ENCODE data around the gene TRAF3IP3. TPM values are rescaled to one million over a fixed set of nuclear protein-coding genes. Genes with fewer than 3 reads are reported as not detected.

Gene TRAF3IP3
- total RNA-seq, 1 experiment from 2014 or later = not detected

GRCh38 chr1:209717818-209718217 is 38.0 kb upstream of the TRAF3IP3 start:
- H2BK5ac ChIP-seq (ENCODE audit: insufficient read length, low read length) = no peak overlapping the region
- H3K27ac ChIP-seq (ENCODE audit: insufficient read length, low read depth, low read length) = no peak overlapping the region
- Mint-ChIP-seq H3K27me3 (ENCODE audit: low read depth) (peaks cover 9% of the 10 kb centered on the region), H3K27ac (no peak overlapping the region), H3K9me3 (no peaks in the 10 kb centered on the region), H3K4me1 (no peaks in the 10 kb centered on the region), H3K36me3 (ENCODE audit: insufficient read depth in 1 of 3, low read depth in 3 of 3) (no peaks in the 10 kb centered on the region), H3K4me3 (no peak overlapping the region)
- H3K14ac ChIP-seq (ENCODE audit: insufficient read depth, low read length) = no peak overlapping the region
- H3K4me1 ChIP-seq (ENCODE audit: insufficient read depth, low read length) = no peaks in the 10 kb centered on the region
- H3T11ph ChIP-seq (ENCODE audit: low read length) = no peak overlapping the region
- H3K4me2 ChIP-seq (ENCODE audit: insufficient read depth, insufficient read length, low read length) = no peak overlapping the region
- no peak for TF ChIP-seq CTCF (conservative IDR thresholded peaks at IDR 0.05)
- H2AK5ac ChIP-seq (ENCODE audit: insufficient read length, low read length) = no peak overlapping the region
- H3K9ac ChIP-seq (ENCODE audit: extremely low read depth, insufficient read length, low read length) = no peak overlapping the region
- no peak overlapping the region for H4K91ac ChIP-seq (ENCODE audit: insufficient read length, low read depth, low read length)
- no peak overlapping the region for H2BK20ac ChIP-seq (ENCODE audit: low read depth, low read length, poor library complexity, severe bottlenecking)
- no peak overlapping the region for H3K4ac ChIP-seq (ENCODE audit: low read depth, low read length)
- no peaks in the 10 kb centered on the region for H3K23me2 ChIP-seq (ENCODE audit: insufficient read length, low read depth, low read length, poor library complexity, severe bottlenecking)
- no peak overlapping the region for H2AFZ ChIP-seq (ENCODE audit: low read length)
- no peaks in the 10 kb centered on the region for H3K79me1 ChIP-seq (ENCODE audit: insufficient read depth, low read depth, low read length, poor library complexity, severe bottlenecking)
- H4K20me1 ChIP-seq (ENCODE audit: control insufficient read depth, insufficient read depth, insufficient read length) = no peaks in the 10 kb centered on the region
- DNase-seq = no peak
- no peak overlapping the region for H3K56ac ChIP-seq (ENCODE audit: insufficient read length, low read depth, low read length)
- H3K27me3 ChIP-seq (ENCODE audit: insufficient read depth, low read length) = no peaks in the 10 kb centered on the region
- H3K23ac ChIP-seq (ENCODE audit: insufficient read length, low read depth, low read length) = no peak overlapping the region
- no peak overlapping the region for H4K8ac ChIP-seq (replicated peaks; ENCODE audit: insufficient read length, low read depth, low read length)
- H2BK12ac ChIP-seq (ENCODE audit: insufficient read length, low read depth, low read length) = no peak overlapping the region
- no peak overlapping the region for H2BK120ac ChIP-seq (ENCODE audit: low read depth, low read length, poor library complexity, severe bottlenecking)
- no peak overlapping the region for H2BK15ac ChIP-seq (ENCODE audit: low read depth, low read length)
- no peaks in the 10 kb centered on the region for H3K79me2 ChIP-seq (ENCODE audit: insufficient read depth, low read length)
- no peak overlapping the region for H3K18ac ChIP-seq (ENCODE audit: insufficient read length, low read depth, low read length)
- WGBS (ENCODE audit: extremely low coverage, insufficient read length, low lambda C conversion rate) = no CpG with 5 or more reads among the region's 2 CpGs
- H4K5ac ChIP-seq (ENCODE audit: insufficient read length, low read depth, low read length) = no peak overlapping the region
- H3K9me3 ChIP-seq (ENCODE audit: control insufficient read depth, low read depth, low read length) = no peaks in the 10 kb centered on the region
